ENCODE data around the gene BCKDK.

DNA sequence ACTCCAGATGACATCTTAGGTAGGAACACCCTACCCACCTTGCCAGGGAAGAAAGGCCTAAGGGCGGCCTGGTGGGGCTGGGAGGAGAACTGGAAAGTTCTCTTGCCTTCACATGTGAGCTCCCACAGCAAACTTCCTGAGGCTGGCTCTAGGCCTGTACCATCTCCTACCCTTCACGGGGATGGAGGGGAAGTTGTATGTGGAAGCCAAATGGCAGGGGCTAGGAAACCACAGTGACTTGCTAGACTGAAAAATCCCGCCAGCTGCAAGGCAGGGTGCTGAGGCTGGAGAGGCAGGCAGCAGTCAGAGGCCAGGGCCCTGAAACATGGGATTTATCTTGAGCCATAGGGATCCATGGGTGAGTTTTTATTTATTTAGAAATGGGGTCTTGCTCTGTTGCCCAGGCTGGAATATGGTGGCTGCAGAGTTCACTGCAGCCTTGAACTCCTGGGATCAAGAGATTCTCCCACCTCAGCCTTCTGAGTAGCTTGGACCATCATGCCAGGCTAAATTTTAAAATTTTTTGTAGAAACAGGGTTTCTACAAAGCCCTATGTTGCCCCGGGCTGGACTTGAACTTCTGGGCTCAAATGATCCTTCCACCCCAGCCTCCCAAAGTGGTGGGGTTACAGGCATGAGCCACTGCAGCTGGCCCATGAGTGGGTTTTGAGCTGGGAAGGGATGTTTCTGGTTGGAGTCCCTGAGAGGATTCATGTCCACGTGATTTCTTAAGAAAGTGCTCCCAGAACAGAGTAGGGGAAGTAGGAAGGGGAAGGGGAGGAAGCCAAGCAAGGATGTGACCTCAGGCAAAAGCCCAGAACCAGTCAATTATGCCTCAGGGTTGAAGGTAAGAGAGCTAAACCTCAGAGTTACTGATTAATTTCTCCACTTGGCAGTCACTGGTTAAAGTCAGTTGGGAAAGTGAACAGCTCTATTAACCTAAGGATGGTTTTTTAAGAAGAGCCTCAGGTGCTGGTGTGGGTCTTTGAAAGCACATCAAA is 5.2 kb downstream of the BCKDK start:
- TF ChIP-seq, protein P1, sequence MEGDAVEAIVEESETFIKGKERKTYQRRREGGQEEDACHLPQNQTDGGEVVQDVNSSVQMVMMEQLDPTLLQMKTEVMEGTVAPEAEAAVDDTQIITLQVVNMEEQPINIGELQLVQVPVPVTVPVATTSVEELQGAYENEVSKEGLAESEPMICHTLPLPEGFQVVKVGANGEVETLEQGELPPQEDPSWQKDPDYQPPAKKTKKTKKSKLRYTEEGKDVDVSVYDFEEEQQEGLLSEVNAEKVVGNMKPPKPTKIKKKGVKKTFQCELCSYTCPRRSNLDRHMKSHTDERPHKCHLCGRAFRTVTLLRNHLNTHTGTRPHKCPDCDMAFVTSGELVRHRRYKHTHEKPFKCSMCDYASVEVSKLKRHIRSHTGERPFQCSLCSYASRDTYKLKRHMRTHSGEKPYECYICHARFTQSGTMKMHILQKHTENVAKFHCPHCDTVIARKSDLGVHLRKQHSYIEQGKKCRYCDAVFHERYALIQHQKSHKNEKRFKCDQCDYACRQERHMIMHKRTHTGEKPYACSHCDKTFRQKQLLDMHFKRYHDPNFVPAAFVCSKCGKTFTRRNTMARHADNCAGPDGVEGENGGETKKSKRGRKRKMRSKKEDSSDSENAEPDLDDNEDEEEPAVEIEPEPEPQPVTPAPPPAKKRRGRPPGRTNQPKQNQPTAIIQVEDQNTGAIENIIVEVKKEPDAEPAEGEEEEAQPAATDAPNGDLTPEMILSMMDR (IDR thresholded peaks at IDR 0.05; ENCODE audit: insufficient read depth, low read depth, low read length), result no peak
- TF ChIP-seq EZH2 (IDR thresholded peaks at IDR 0.05; ENCODE audit: insufficient read depth, low read length), result no peak

All from astrocyte (in vitro differentiated cells and primary cell).